ENCODE data around the gene FANCI. TPM values are rescaled to one million over a fixed set of nuclear protein-coding genes. Genes with fewer than 3 reads are reported as not detected.

The FANCI gene
- total and polyA plus RNA-seq, 3 donors from 2014 or later = 45.0 to 63.6 (median 56.0) TPM

GRCh38 chr15:89363133-89363532, 119.4 kb downstream of the FANCI start:
- no peak for DNase-seq
- peaks cover 6% of the 10 kb centered on the region for H3K27me3 ChIP-seq
- WGBS, 2 donors = 13 to 18% methylated on average over 6 of the region's 6 CpGs
- no peak overlapping the region for H3K4me3 ChIP-seq
- no peak overlapping the region for H3K27ac ChIP-seq
- peaks cover 15% of the 10 kb centered on the region for H3K4me1 ChIP-seq
- no peaks in the 10 kb centered on the region for H3K36me3 ChIP-seq (ENCODE audit: low read depth, missing control alignments)
- intact Hi-C loops (cut with DNase I; ENCODE audit: low total_unique reads) = no loop called here
- no peaks in the 10 kb centered on the region for H3K9me3 ChIP-seq
- TF ChIP-seq POLR2A (IDR thresholded peaks at IDR 0.05) (no peak), CTCF (IDR thresholded peaks at IDR 0.05) (no peak)

- Histone ChIP-seq H3K4me3 (no peak overlapping the region), H3K4me1 (peaks cover 15% of the 10 kb centered on the region), H3K9me3 (no peaks in the 10 kb centered on the region), H3K27me3 (peaks cover 6% of the 10 kb centered on the region), H3K27ac (no peak overlapping the region), H3K36me3 (ENCODE audit: low read depth, missing control alignments) (no peaks in the 10 kb centered on the region)
- intact Hi-C loops (cut with DNase I; ENCODE audit: low total_unique reads) = no loop called here
- WGBS, 2 donors = 43% methylated on average over 1 to 4 of the region's 4 CpGs
- TF ChIP-seq POLR2A (IDR thresholded peaks at IDR 0.05) = no peak
- no peak for DNase-seq
Observed at GRCh38 chr15:89363770-89364169, 120.0 kb downstream of the FANCI start.

- Histone ChIP-seq H3K27ac (no peak overlapping the region), H3K27me3 (peaks cover 6% of the 10 kb centered on the region), H3K4me3 (no peak overlapping the region), H3K36me3 (ENCODE audit: low read depth, missing control alignments) (no peaks in the 10 kb centered on the region), H3K4me1 (peaks cover 12% of the 10 kb centered on the region), H3K9me3 (no peaks in the 10 kb centered on the region)
- WGBS, 2 donors = 14 to 51% methylated on average over 2 to 6 of the region's 6 CpGs
- TF ChIP-seq POLR2A (IDR thresholded peaks at IDR 0.05) (no peak), CTCF (IDR thresholded peaks at IDR 0.05) (no peak)
- intact Hi-C loops (cut with DNase I; ENCODE audit: low total_unique reads) = no loop called here
- no peak for DNase-seq
Observed at GRCh38 chr15:89364341-89364740, 120.6 kb downstream of the FANCI start.

- no peak for DNase-seq
- WGBS, 2 donors = 24 to 31% methylated on average over 4 to 13 of the region's 13 CpGs
- H3K36me3 ChIP-seq (ENCODE audit: low read depth, missing control alignments) = no peaks in the 10 kb centered on the region
- TF ChIP-seq CTCF (IDR thresholded peaks at IDR 0.05) = no peak
- no peak for TF ChIP-seq POLR2A (IDR thresholded peaks at IDR 0.05)
- H3K9me3 ChIP-seq = no peaks in the 10 kb centered on the region
- no peak overlapping the region for H3K27ac ChIP-seq
- intact Hi-C loops (cut with DNase I; ENCODE audit: low total_unique reads) = loop anchor here (5.0 kb wide), 1 partner anchor 62 kb away; no protein-coding TSS in a partner anchor
- H3K4me1 ChIP-seq = peaks cover 12% of the 10 kb centered on the region
- H3K4me3 ChIP-seq = no peak overlapping the region
- H3K27me3 ChIP-seq = peaks cover 6% of the 10 kb centered on the region
Observed at GRCh38 chr15:89364741-89365450, 121.1 kb downstream of the FANCI start.

- Histone ChIP-seq H3K4me1 (peaks cover 12% of the 10 kb centered on the region), H3K27ac (no peak overlapping the region)
- no peak for TF ChIP-seq POLR2A (IDR thresholded peaks at IDR 0.05)
- TF ChIP-seq CTCF (IDR thresholded peaks at IDR 0.05) = no peak
Observed at GRCh38 chr15:89365462-89366065, 121.8 kb downstream of the FANCI start.

More at GRCh38 chr15:89365462-89366065, 121.8 kb downstream of the FANCI start:
- intact Hi-C loops (cut with DNase I; ENCODE audit: low total_unique reads) = loop anchor here (5.0 kb wide), 1 partner anchor 62 kb away; no protein-coding TSS in a partner anchor
- DNase-seq = no peak
- Histone ChIP-seq H3K9me3 (no peaks in the 10 kb centered on the region), H3K4me3 (no peak overlapping the region), H3K27me3 (peaks cover 6% of the 10 kb centered on the region), H3K36me3 (ENCODE audit: low read depth, missing control alignments) (no peaks in the 10 kb centered on the region)
- WGBS, 2 donors = 8 to 10% methylated on average over 20 to 22 of the region's 22 CpGs

Small RNA genes within 50 kb of the gene (microRNA-seq; reads per million reads assigned to microRNA genes)
- gene MIR6766 (ENCODE audit: borderline number of aligned reads in 2 of 2, borderline replicate concordance in 1 of 2) = 0 to 0.70 reads per million in 2 donors

Small RNA genes within 50 kb of the gene (small RNA-seq; reads per million reads assigned to genes)
- 0 reads per million in 2 donors for gene MIR6766

Other genes with a start within 250 kb of the FANCI start
- 100 to 1,000 TPM in 1 of 2 donors, 10 to 100 TPM in 1; 82.5 to 109 TPM for gene ABHD2, start 155.5 kb upstream of the FANCI start, total RNA-seq
- 214 TPM for gene ABHD2, start 155.5 kb upstream of the FANCI start, polyA plus RNA-seq (ENCODE audit: insufficient read depth, low read depth, low replicate concordance)
- gene RLBP1, start 22.4 kb upstream of the FANCI start, total RNA-seq = under 1 TPM; 0.31 to 0.93 TPM
- 1.1 TPM for gene RLBP1, start 22.4 kb upstream of the FANCI start, polyA plus RNA-seq (ENCODE audit: insufficient read depth, low read depth, low replicate concordance)
- 10 to 100 TPM; 65.2 to 73.3 TPM for gene POLG, start 90.8 kb downstream of the FANCI start, total RNA-seq
- 31.6 TPM for gene POLG, start 90.8 kb downstream of the FANCI start, polyA plus RNA-seq (ENCODE audit: insufficient read depth, low read depth, low replicate concordance)